OCI-LY7 (cell line): ENCODE measurements around the gene SCG3.
A peak's percentile ranks its signal among the peaks of the same experiment; 100 is the strongest.

Source experiments
- CTCF ChIP-seq: fragments of 200-600 bp; sonication (generic); conservative IDR thresholded peaks from 2 replicates; pipeline ENCODE4 v1.5.1; 2014; ENCODE audit warnings: mild to moderate bottlenecking, antibody characterized with exemption, low read length, moderate library complexity, mixed read lengths
- EZH2phosphoT487 ChIP-seq: fragments of 200-600 bp; sonication (generic); IDR thresholded peaks from 2 replicates; pipeline ENCODE4 v1.6.1; 2018; ENCODE audit warnings: low read depth, borderline replicate concordance, mild to moderate bottlenecking, mixed run types, antibody characterized with exemption, low read length, moderate library complexity, mixed read lengths

DNA sequence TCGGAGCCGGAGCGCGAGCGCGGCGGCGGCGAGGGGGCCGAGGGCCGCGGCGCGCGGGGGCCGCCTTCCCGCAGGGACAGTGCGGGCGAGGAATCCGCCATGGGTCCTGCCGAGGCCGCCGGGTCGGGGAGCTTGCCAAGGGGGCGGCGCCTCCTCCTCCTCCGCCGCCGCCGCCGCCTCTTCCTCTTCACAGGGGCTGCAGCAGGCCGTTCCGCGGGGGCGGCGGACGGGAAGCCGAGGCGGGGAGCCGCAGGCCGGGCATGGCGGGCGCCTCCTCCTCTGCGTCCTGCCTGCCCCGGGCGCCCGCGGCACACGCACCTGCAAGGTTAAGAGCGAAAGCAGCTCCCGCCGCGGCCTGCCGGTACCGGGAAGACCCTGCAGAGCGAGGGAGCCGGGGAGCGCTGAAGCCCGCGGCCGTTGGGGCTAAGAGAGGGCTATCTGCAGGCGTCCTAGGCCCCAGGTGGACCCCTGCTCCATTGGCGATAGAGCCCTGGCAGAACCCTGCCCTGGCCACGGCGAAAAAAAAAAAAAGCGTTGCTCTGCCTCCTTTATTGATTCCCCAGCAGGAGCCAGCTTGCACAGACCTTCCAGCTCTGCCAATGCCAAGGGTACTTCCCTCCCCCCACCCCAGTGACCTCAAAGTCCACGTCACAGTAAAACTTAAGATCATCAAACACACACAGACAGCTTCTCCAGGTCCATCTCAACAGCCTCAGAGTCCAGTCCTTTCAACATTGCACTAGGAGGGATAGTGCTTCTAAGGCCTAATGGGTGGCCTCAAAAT is 56.4 kb downstream of the SCG3 start, which contains the start of gene LYSMD2:
- no peak for TF ChIP-seq CTCF
- 0 out of 2 replicates have a peak, but pooled peaks have one; percentile 39 for TF ChIP-seq EZH2phosphoT487
